Mesenchymal stem cell (in vitro differentiated cells and primary cell): ENCODE measurements around the gene RPL41.

Experiments used
- DNase-seq: peaks from one replicate; pipeline ENCODE4 v3.0.0-alpha.2; 2013
- H2AFZ ChIP-seq: one replicate; pipeline ENCODE4 v1.6.1; 2013; ENCODE audit warnings: low read depth, mild to moderate bottlenecking, control low read depth, inconsistent platforms, low read length, moderate library complexity
- H2AK5ac ChIP-seq: 2 replicates; pipeline ENCODE4 v1.6.1; 2013; ENCODE audit warnings: low read length, moderate library complexity, mild to moderate bottlenecking, inconsistent platforms; ENCODE audit not compliant: severe bottlenecking
- H2BK120ac ChIP-seq: one replicate; pipeline ENCODE4 v1.6.1; 2013; ENCODE audit warnings: low read depth, mild to moderate bottlenecking, inconsistent platforms, low read length, moderate library complexity
- H2BK12ac ChIP-seq, 2 experiments: one replicate each; pipeline ENCODE4 v1.6.1; 2013; ENCODE audit warnings: inconsistent platforms in 2 of 2, low read length in 2 of 2, mild to moderate bottlenecking in 2 of 2, moderate library complexity in 2 of 2, control low read depth in 1 of 2
- H2BK15ac ChIP-seq: one replicate; pipeline ENCODE4 v1.6.1; 2013; ENCODE audit warnings: mild to moderate bottlenecking, low read depth, inconsistent platforms; ENCODE audit not compliant: poor library complexity, severe bottlenecking
- H2BK5ac ChIP-seq: 2 replicates; pipeline ENCODE4 v1.6.1; 2013; ENCODE audit warnings: low read depth, mild to moderate bottlenecking, low read length, control low read depth, inconsistent platforms; ENCODE audit not compliant: poor library complexity, severe bottlenecking
- H3K14ac ChIP-seq, 2 experiments: one replicate each; pipeline ENCODE4 v1.6.1; 2013; ENCODE audit warnings: inconsistent platforms in 2 of 2, low read length in 2 of 2, control low read depth in 1 of 2, mild to moderate bottlenecking in 1 of 2, moderate library complexity in 1 of 2
- H3K18ac ChIP-seq, 2 experiments: one replicate each; pipeline ENCODE4 v1.6.1; 2013; ENCODE audit warnings: inconsistent platforms in 2 of 2, low read length in 2 of 2, control low read depth in 1 of 2, low read depth in 1 of 2, mild to moderate bottlenecking in 1 of 2
- H3K23ac ChIP-seq, 2 experiments: one replicate each; pipeline ENCODE4 v1.6.1; 2013; ENCODE audit warnings: inconsistent platforms in 2 of 2, low read length in 2 of 2, mild to moderate bottlenecking in 2 of 2, moderate library complexity in 2 of 2, control low read depth in 1 of 2
- H3K27ac ChIP-seq: 2 replicates; pipeline ENCODE4 v1.5.1; 2013; ENCODE audit warnings: mild to moderate bottlenecking, moderate library complexity, low read length, control low read depth, inconsistent platforms; ENCODE audit not compliant: poor library complexity, severe bottlenecking
- H3K27me3 ChIP-seq, 2 experiments: 2 replicates each; pipeline versions ENCODE4 v1.6.1 to v1.7.0; 2013; ENCODE audit warnings: low read length in 2 of 2, mild to moderate bottlenecking in 2 of 2, moderate library complexity in 2 of 2, control low read depth in 1 of 2, inconsistent platforms in 1 of 2; ENCODE audit not compliant: control insufficient read depth in 1 of 2, insufficient read depth in 1 of 2
- H3K36me3 ChIP-seq, 2 experiments: 2 replicates each; pipeline versions ENCODE4 v1.6.1 to v1.7.0; 2013; ENCODE audit warnings: low read length in 2 of 2, control low read depth in 1 of 2, inconsistent platforms in 1 of 2, low read depth in 1 of 2, mild to moderate bottlenecking in 1 of 2; ENCODE audit not compliant: insufficient read depth in 2 of 2, control insufficient read depth in 1 of 2
- H3K4ac ChIP-seq, 2 experiments: one replicate each; pipeline ENCODE4 v1.6.1; 2013; ENCODE audit warnings: inconsistent platforms in 2 of 2, low read length in 2 of 2, mild to moderate bottlenecking in 2 of 2, moderate library complexity in 2 of 2, control low read depth in 1 of 2, low read depth in 1 of 2
- H3K4me1 ChIP-seq: 2 replicates; pipeline ENCODE4 v1.6.1; 2013; ENCODE audit warnings: low read depth, low read length, control low read depth; ENCODE audit not compliant: control insufficient read depth, insufficient read depth
- H3K4me2 ChIP-seq: 2 replicates; pipeline ENCODE4 v1.6.1; 2013; ENCODE audit warnings: low read length, mild to moderate bottlenecking, inconsistent platforms; ENCODE audit not compliant: poor library complexity, severe bottlenecking
- H3K4me3 ChIP-seq, 2 experiments: 2 replicates each; pipeline versions ENCODE4 v1.5.1 to v1.7.0; 2013; ENCODE audit warnings: low read length in 2 of 2, mild to moderate bottlenecking in 2 of 2, control low read depth in 1 of 2, low read depth in 1 of 2; ENCODE audit not compliant: insufficient read depth in 1 of 2
- H3K79me1 ChIP-seq: replicated peaks from 2 replicates; pipeline ENCODE4 v1.6.1; 2013; ENCODE audit warnings: mild to moderate bottlenecking, control low read depth, low read length, inconsistent platforms; ENCODE audit not compliant: poor library complexity, severe bottlenecking
- H3K9ac ChIP-seq: 2 replicates; pipeline ENCODE4 v1.7.0; 2013; ENCODE audit warnings: mild to moderate bottlenecking, low read length, moderate library complexity
- H3K9me3 ChIP-seq: 2 replicates; pipeline ENCODE4 v1.7.0; 2013; ENCODE audit warnings: mild to moderate bottlenecking, low read length; ENCODE audit not compliant: control insufficient read depth
- H4K8ac ChIP-seq: one replicate; pipeline ENCODE4 v1.6.1; 2013; ENCODE audit warnings: inconsistent platforms, mild to moderate bottlenecking, low read length, moderate library complexity
- H4K91ac ChIP-seq: one replicate; pipeline ENCODE4 v1.6.1; 2013; ENCODE audit warnings: mild to moderate bottlenecking, low read length, inconsistent platforms
- whole genome bisulfite sequencing: methylation state at CpG from one replicate; pipeline ENCODE4 v1.1.7; 2013; ENCODE audit warnings: mixed read lengths; 5-methylcytosine and 5-hydroxymethylcytosine counted together

Gene RPL41

DNA sequence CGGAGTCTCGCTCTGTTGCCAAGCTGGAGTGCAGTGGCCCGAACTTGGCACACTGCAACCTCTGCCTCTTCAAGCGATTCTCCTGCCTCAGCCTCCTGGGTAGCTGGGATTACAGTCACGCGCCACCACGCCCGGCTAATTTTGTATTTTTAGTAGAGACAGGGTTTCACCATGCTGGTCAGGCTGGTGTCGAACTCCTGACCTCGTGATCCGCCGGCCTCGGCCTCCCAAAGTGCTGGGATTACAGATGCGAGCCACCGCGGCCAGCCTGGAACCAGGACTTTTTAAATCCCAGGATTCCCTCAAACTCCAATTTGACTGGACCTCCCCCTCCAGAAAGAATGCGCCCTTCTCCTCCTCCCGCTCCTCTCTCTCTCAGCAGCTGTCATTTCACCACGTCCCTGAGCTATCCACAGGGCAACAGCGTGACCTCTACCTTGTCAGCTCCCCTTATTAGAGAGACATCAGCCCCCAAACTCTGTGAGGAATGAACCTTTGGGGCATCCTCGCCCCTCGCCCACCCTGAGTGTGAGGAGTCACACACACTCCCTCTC, 13.6 kb downstream of the RPL41 start:
- DNase-seq = no peak
- H2BK15ac ChIP-seq = no peak overlapping the region
- H3K18ac ChIP-seq = no peak overlapping the region
- H2BK5ac ChIP-seq = no peak overlapping the region
- no peak overlapping the region for H4K91ac ChIP-seq
- H3K79me1 ChIP-seq = peaks cover 40% of the 10 kb centered on the region
- no peak overlapping the region for H2AFZ ChIP-seq
- no peaks in the 10 kb centered on the region for H3K9me3 ChIP-seq
- peaks cover 9% of the 10 kb centered on the region for H3K4me1 ChIP-seq
- H3K9ac ChIP-seq = peak overlapping the region; percentile 93
- H3K23ac ChIP-seq = peak overlapping the region in 1 of 2 experiments; percentile 2
- peak overlapping the region; percentile 87 for H3K4me2 ChIP-seq
- no peak overlapping the region for H3K27ac ChIP-seq
- WGBS = 86% methylated on average over 22 of the region's 22 CpGs
- peaks cover 41 to 47% of the 10 kb centered on the region in 2 experiments for H3K36me3 ChIP-seq
- H4K8ac ChIP-seq = no peak overlapping the region
- H2BK120ac ChIP-seq = no peak overlapping the region
- no peak overlapping the region for H2BK12ac ChIP-seq
- peak overlapping the region in 1 of 2 experiments; percentile 96 for H3K4me3 ChIP-seq
- H3K27me3 ChIP-seq = no peaks in the 10 kb centered on the region
- no peak overlapping the region for H3K4ac ChIP-seq
- peak overlapping the region; percentile 17 for H2AK5ac ChIP-seq
- H3K14ac ChIP-seq = no peak overlapping the region

DNA sequence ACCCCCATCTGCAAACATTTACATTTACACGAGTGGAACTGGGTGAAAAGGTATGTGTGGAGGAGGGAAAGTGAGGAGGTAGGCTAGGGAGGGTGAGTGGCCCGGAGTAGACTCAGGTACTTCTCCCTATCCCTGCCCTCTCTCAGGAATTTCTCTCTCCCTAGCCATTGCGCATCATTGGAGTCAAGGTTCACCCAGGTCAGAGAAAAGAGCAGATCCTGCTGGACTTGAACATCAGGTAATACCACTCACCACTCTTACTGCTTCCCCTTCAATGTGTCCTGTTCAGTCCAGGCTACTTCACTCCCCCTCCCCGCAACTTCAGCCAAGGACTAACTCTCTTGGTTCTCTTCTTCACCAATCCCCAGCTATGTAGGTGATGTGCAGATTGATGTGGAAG, 14.4 kb downstream of the RPL41 start:
- no peaks in the 10 kb centered on the region for H3K9me3 ChIP-seq
- no peak overlapping the region for H3K4ac ChIP-seq
- peaks cover 43 to 52% of the 10 kb centered on the region in 2 experiments for H3K36me3 ChIP-seq
- no peak overlapping the region for H3K23ac ChIP-seq
- no peak overlapping the region for H3K27ac ChIP-seq
- no peak overlapping the region for H2AK5ac ChIP-seq
- no peaks in the 10 kb centered on the region for H3K27me3 ChIP-seq
- H3K4me2 ChIP-seq = no peak overlapping the region
- DNase-seq = no peak
- no peak overlapping the region for H2AFZ ChIP-seq
- no peak overlapping the region for H4K8ac ChIP-seq
- H3K4me3 ChIP-seq = no peak overlapping the region
- peaks cover 40% of the 10 kb centered on the region for H3K79me1 ChIP-seq
- H3K14ac ChIP-seq = no peak overlapping the region
- whole genome bisulfite sequencing = 100% methylated on average over 2 of the region's 4 CpGs
- H3K9ac ChIP-seq = no peak overlapping the region
- no peak overlapping the region for H2BK5ac ChIP-seq
- H3K4me1 ChIP-seq = peaks cover 9% of the 10 kb centered on the region
- no peak overlapping the region for H2BK12ac ChIP-seq
- H3K18ac ChIP-seq = no peak overlapping the region
- no peak overlapping the region for H2BK15ac ChIP-seq
- no peak overlapping the region for H4K91ac ChIP-seq
- no peak overlapping the region for H2BK120ac ChIP-seq

DNA sequence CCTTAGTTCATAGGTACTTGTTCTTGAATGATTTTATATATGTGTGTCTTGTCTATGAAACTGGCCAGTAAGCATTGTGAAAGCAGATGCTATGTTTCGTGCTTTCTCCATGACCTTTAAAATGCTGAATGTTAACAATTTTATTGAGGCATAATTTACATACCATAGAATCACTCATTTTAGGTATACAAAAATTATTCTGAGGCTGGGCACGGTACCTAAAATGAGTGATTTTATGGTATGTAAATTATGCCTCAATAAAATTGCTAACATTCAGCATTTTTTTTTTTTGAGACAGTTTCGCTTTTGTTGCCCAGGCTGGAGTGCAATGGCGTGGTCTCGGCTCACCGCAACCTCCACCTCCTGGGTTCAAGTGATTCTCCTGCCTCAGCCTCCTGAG, 18.5 kb downstream of the RPL41 start:
- Histone ChIP-seq H3K4me3 (no peak overlapping the region), H2BK12ac (no peak overlapping the region), H3K9ac (no peak overlapping the region), H4K8ac (no peak overlapping the region), H2AFZ (no peak overlapping the region), H4K91ac (no peak overlapping the region), H3K23ac (no peak overlapping the region), H3K18ac (no peak overlapping the region), H2AK5ac (no peak overlapping the region), H2BK5ac (no peak overlapping the region), H3K9me3 (no peaks in the 10 kb centered on the region), H3K36me3 (peaks cover 80 to 91% of the 10 kb centered on the region in 2 experiments), H3K4me1 (peaks cover 6% of the 10 kb centered on the region), H2BK15ac (no peak overlapping the region), H3K4me2 (no peak overlapping the region), H3K14ac (no peak overlapping the region), H2BK120ac (no peak overlapping the region), H3K27me3 (no peaks in the 10 kb centered on the region), H3K79me1 (peaks cover 50% of the 10 kb centered on the region), H3K4ac (no peak overlapping the region), H3K27ac (no peak overlapping the region)
- WGBS = 100% methylated on average over 4 of the region's 6 CpGs
- no peak for DNase-seq

DNA sequence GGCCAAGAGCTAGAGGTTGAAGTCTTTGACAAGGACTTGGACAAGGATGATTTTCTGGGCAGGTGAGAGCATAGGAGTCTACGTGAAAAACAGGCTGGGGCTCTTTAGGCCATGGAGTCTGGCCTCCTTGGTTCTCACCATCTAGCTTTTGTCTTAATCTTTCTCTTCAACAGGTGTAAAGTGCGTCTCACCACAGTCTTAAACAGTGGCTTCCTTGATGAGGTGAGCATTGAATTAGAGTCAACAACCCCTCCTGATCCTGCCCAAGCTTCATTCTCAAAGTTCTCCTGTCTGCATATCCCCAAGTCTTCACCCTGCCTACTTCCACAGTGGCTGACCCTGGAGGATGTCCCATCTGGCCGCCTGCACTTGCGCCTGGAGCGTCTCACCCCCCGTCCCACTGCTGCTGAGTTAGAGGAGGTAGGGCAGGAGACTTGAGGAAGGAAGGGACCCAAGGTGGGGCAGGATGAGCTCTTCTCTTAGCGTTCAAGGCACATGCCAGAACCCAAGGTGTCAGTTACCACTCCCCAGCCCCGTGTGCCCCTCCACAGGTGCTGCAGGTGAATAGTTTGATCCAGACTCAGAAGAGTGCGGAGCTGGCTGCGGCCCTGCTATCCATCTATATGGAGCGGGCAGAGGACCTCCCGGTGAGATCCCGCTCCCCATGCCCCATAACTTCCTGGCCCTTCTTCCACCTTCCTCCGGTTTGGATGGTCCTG, 21.6 kb downstream of the RPL41 start:
- Histone ChIP-seq H2BK12ac (no peak overlapping the region), H3K23ac (no peak overlapping the region), H3K14ac (no peak overlapping the region), H3K27ac (no peak overlapping the region), H3K18ac (no peak overlapping the region), H4K91ac (no peak overlapping the region), H3K9ac (no peak overlapping the region), H3K4me1 (peaks cover 2% of the 10 kb centered on the region), H3K27me3 (no peaks in the 10 kb centered on the region), H3K79me1 (peaks cover 27% of the 10 kb centered on the region), H4K8ac (no peak overlapping the region), H2AK5ac (no peak overlapping the region), H3K4ac (no peak overlapping the region), H3K4me2 (no peak overlapping the region), H3K36me3 (peaks cover 71 to 92% of the 10 kb centered on the region in 2 experiments), H3K4me3 (no peak overlapping the region), H3K9me3 (no peaks in the 10 kb centered on the region), H2BK15ac (no peak overlapping the region), H2BK120ac (no peak overlapping the region), H2BK5ac (no peak overlapping the region), H2AFZ (no peak overlapping the region)
- DNase-seq = no peak
- 99% methylated on average over 11 of the region's 14 CpGs for WGBS
